Colonic mucosa (tissue), 4 donors: ENCODE results near the gene TSHZ2. TPM values are rescaled to one million over a fixed set of nuclear protein-coding genes. Genes with fewer than 3 reads are reported as not detected.

Source experiments
- DNase-seq: peaks from one replicate; pipeline ENCODE4 v3.0.0-alpha.2; 2020
- H3K27ac ChIP-seq: fragments of 200-600 bp; one replicate; pipeline ENCODE4 v1.8.0; 2021
- H3K27me3 ChIP-seq: fragments of 200-600 bp; one replicate; pipeline ENCODE4 v1.8.0; 2021
- H3K36me3 ChIP-seq: fragments of 200-600 bp; one replicate; pipeline ENCODE4 v1.8.0; 2021
- H3K4me1 ChIP-seq: fragments of 200-600 bp; one replicate; pipeline ENCODE4 v1.8.0; 2021; ENCODE audit warnings: mild to moderate bottlenecking
- H3K4me3 ChIP-seq: fragments of 200-600 bp; one replicate; pipeline ENCODE4 v1.8.0; 2021
- H3K9ac ChIP-seq, 2 donors: one replicate each; pipeline ENCODE4 v1.7.0; 2013; ENCODE audit warnings: control low read depth in 2 of 2, low read depth in 2 of 2, low read length in 2 of 2
- H3K9me3 ChIP-seq: fragments of 200-600 bp; one replicate; pipeline ENCODE4 v1.8.0; 2021
- CTCF ChIP-seq: fragments of 200-600 bp; IDR thresholded peaks from one replicate; pipeline ENCODE4 v1.8.0; 2022; ENCODE audit warnings: antibody characterized with exemption, mild to moderate bottlenecking
- intact Hi-C: fragments of 100-400 bp; cut with DNase I; formaldehyde crosslinking; loops from one replicate; pipeline ENCODE4 v1.14.1; 2022
- total RNA-seq, 2 donors: library from RNA; stranded (reverse); fragmentation: NEBNext Ultra II Directional in 1 of 2; extraction: Animal tissue kit (Norgen Biotek cat#: 25700) in 1 of 2; gene quantifications; one replicate each; pipeline ENCODE4 v1.2.1, GENCODE V29; 2021
- donor health status: healthy.
- donor health status: DM: no; HTN: no; CAD: no.
- donor health status: DM: no; HTN: no; CAD: no.

TSHZ2 gene
- total RNA-seq, 2 donors from 2014 or later = 2.1 to 3.1 TPM

GRCh38 chr20:53099856-53100255 is 127.7 kb downstream of the TSHZ2 start:
- Histone ChIP-seq H3K9ac (no peak overlapping the region), H3K36me3 (no peaks in the 10 kb centered on the region), H3K4me3 (no peak overlapping the region), H3K9me3 (no peaks in the 10 kb centered on the region), H3K27ac (no peak overlapping the region), H3K27me3 (no peaks in the 10 kb centered on the region), H3K4me1 (no peaks in the 10 kb centered on the region)
- DNase-seq = no peak
- no peak for TF ChIP-seq CTCF
- intact Hi-C loops = no loop called here

- DNase-seq = no peak
- intact Hi-C loops = no loop called here
- no peak overlapping the region for H3K9ac ChIP-seq
These were observed 128.3 kb downstream of the TSHZ2 start for GRCh38 chr20:53100476-53100911.

GRCh38 chr20:53101992-53102760 is 130.0 kb downstream of the TSHZ2 start:
- no peaks in the 10 kb centered on the region for H3K36me3 ChIP-seq
- no peaks in the 10 kb centered on the region for H3K27me3 ChIP-seq
- no peak for TF ChIP-seq CTCF
- H3K4me1 ChIP-seq = no peaks in the 10 kb centered on the region
- H3K9ac ChIP-seq = no peak overlapping the region
- intact Hi-C loops = no loop called here
- no peak overlapping the region for H3K4me3 ChIP-seq
- no peak overlapping the region for H3K27ac ChIP-seq
- H3K9me3 ChIP-seq = no peaks in the 10 kb centered on the region
- no peak for DNase-seq

More at GRCh38 chr20:53100476-53100911, 128.3 kb downstream of the TSHZ2 start:
- Histone ChIP-seq H3K4me3 (no peak overlapping the region), H3K27ac (no peak overlapping the region), H3K4me1 (no peaks in the 10 kb centered on the region), H3K9me3 (no peaks in the 10 kb centered on the region), H3K36me3 (no peaks in the 10 kb centered on the region), H3K27me3 (no peaks in the 10 kb centered on the region)
- TF ChIP-seq CTCF = no peak

- Histone ChIP-seq H3K9ac (no peak overlapping the region), H3K27me3 (no peaks in the 10 kb centered on the region), H3K27ac (no peak overlapping the region), H3K4me3 (no peak overlapping the region), H3K4me1 (no peaks in the 10 kb centered on the region), H3K9me3 (no peaks in the 10 kb centered on the region), H3K36me3 (no peaks in the 10 kb centered on the region)
- no peak for DNase-seq
- TF ChIP-seq CTCF = no peak
- intact Hi-C loops = no loop called here
These were observed 131.0 kb downstream of the TSHZ2 start for GRCh38 chr20:53103124-53103523.

- no peak for TF ChIP-seq CTCF
- Histone ChIP-seq H3K36me3 (no peaks in the 10 kb centered on the region), H3K4me1 (no peaks in the 10 kb centered on the region), H3K27ac (no peak overlapping the region), H3K9ac (no peak overlapping the region), H3K9me3 (no peaks in the 10 kb centered on the region), H3K4me3 (no peak overlapping the region), H3K27me3 (no peaks in the 10 kb centered on the region)
- intact Hi-C loops = no loop called here
- DNase-seq = no peak
These were observed 132.7 kb downstream of the TSHZ2 start for GRCh38 chr20:53104884-53105283.
